IMR-90 (cell line): ENCODE measurements around the gene PMM1. TPM values are rescaled to one million over a fixed set of nuclear protein-coding genes. Genes with fewer than 3 reads are reported as not detected.
A peak's percentile ranks its signal among the peaks of the same experiment; 100 is the strongest.

Source experiments
- ATAC-seq: fragments of 200-7000 bp; cut with Tn5 transposase; 2 replicates; pipeline ENCODE4 v1.9.1; 2020; ENCODE audit warnings: low read depth, mild to moderate bottlenecking, moderate library complexity
- BruUV-seq: library from RNA; stranded (reverse); fragments of 400-500 nt; replicated peaks from 2 replicates; lab custom pipeline; 2021; lab: Mats Ljungman, UMichigan
- CTCF ChIA-PET: fragments of 300-600 bp; formaldehyde crosslinking; extraction: SDS; loops from one replicate; lab custom pipeline; 2021; ENCODE audit warnings: antibody characterized with exemption; lab: Yijun Ruan, JAX
- POLR2A ChIA-PET: fragments of 300-600 bp; sonication (Branson Sonifier 250); formaldehyde crosslinking; loops from one replicate; lab custom pipeline; 2022; ENCODE audit warnings: antibody characterized with exemption; ENCODE audit not compliant: unreplicated experiment; lab: Charles Lee
- DNase-seq: peaks from one replicate; pipeline ENCODE4 v3.0.0; 2013
- H2AFZ ChIP-seq: replicated peaks from 2 replicates; pipeline ENCODE3; 2013; ENCODE audit warnings: low read length, mild to moderate bottlenecking; ENCODE audit not compliant: poor library complexity
- H2AK5ac ChIP-seq: 2 replicates; pipeline ENCODE4 v1.6.1; 2013; ENCODE audit warnings: low read depth, low read length, inconsistent platforms
- H2AK9ac ChIP-seq: replicated peaks from 2 replicates; pipeline ENCODE3; 2013; ENCODE audit warnings: mild to moderate bottlenecking, low read depth, low read length, moderate library complexity; ENCODE audit not compliant: poor library complexity
- H2BK120ac ChIP-seq: 2 replicates; pipeline ENCODE4 v1.6.1; 2013; ENCODE audit warnings: low read depth, low read length, inconsistent platforms
- H2BK15ac ChIP-seq: 3 replicates; pipeline ENCODE4 v1.6.1; 2013; ENCODE audit warnings: low read depth, low read length, inconsistent platforms
- H2BK20ac ChIP-seq: 2 replicates; pipeline ENCODE4 v1.6.1; 2013; ENCODE audit warnings: low read depth, mild to moderate bottlenecking, inconsistent platforms, low read length, moderate library complexity
- H2BK5ac ChIP-seq: 2 replicates; pipeline ENCODE4 v1.6.1; 2013; ENCODE audit warnings: mild to moderate bottlenecking, low read depth, low read length, inconsistent platforms; ENCODE audit not compliant: poor library complexity, severe bottlenecking
- H3K14ac ChIP-seq: replicated peaks from 2 replicates; pipeline ENCODE4 v1.6.1; 2013; ENCODE audit warnings: low read depth, low read length, inconsistent platforms
- H3K18ac ChIP-seq: 2 replicates; pipeline ENCODE4 v1.6.1; 2013; ENCODE audit warnings: low read depth, low read length, control low read depth
- H3K23ac ChIP-seq: 2 replicates; pipeline ENCODE4 v1.6.1; 2013; ENCODE audit warnings: low read depth, low read length, inconsistent platforms
- H3K27ac ChIP-seq: 2 replicates; pipeline ENCODE4 v1.5.1; 2013; ENCODE audit warnings: mild to moderate bottlenecking, control low read depth, low read length; ENCODE audit not compliant: insufficient read depth
- H3K27me3 ChIP-seq: 2 replicates; pipeline ENCODE4 v1.6.1; 2013; ENCODE audit warnings: low read length; ENCODE audit not compliant: control insufficient read depth, insufficient read depth
- H3K36me3 ChIP-seq: 2 replicates; pipeline ENCODE4 v1.6.1; 2013; ENCODE audit warnings: low read length, mixed read lengths; ENCODE audit not compliant: control insufficient read depth, insufficient read depth
- H3K4ac ChIP-seq: 2 replicates; pipeline ENCODE4 v1.6.1; 2013; ENCODE audit warnings: low read depth, low read length, inconsistent platforms
- H3K4me1 ChIP-seq: 2 replicates; pipeline ENCODE4 v1.6.1; 2013; ENCODE audit warnings: low read length, mixed read lengths; ENCODE audit not compliant: control insufficient read depth, insufficient read depth
- H3K4me2 ChIP-seq: 2 replicates; pipeline ENCODE4 v1.6.1; 2013; ENCODE audit warnings: low read depth, mild to moderate bottlenecking, control low read depth, low read length, moderate library complexity
- H3K4me3 ChIP-seq: 2 replicates; pipeline ENCODE4 v1.5.1; 2013; ENCODE audit warnings: low read depth, mild to moderate bottlenecking, control low read depth, low read length, moderate library complexity; ENCODE audit not compliant: insufficient read depth
- H3K56ac ChIP-seq: 2 replicates; pipeline ENCODE4 v1.6.1; 2013; ENCODE audit warnings: low read length, inconsistent platforms; ENCODE audit not compliant: insufficient read depth; ENCODE audit errors: extremely low read depth
- H3K79me1 ChIP-seq, 2 experiments: 2 replicates each; pipeline ENCODE4 v1.6.1; 2013; ENCODE audit warnings: low read length in 2 of 2, inconsistent platforms in 1 of 2, low read depth in 1 of 2
- H3K9ac ChIP-seq: 2 replicates; pipeline ENCODE4 v1.6.1; 2013; ENCODE audit warnings: low read depth, low read length, control low read depth
- H3K9me1 ChIP-seq: 2 replicates; pipeline ENCODE4 v1.6.1; 2013; ENCODE audit warnings: low read length, inconsistent platforms; ENCODE audit not compliant: insufficient read depth
- H3K9me3 ChIP-seq: 2 replicates; pipeline ENCODE4 v1.6.1; 2013; ENCODE audit warnings: low read length; ENCODE audit not compliant: control insufficient read depth, insufficient read depth
- H4K20me1 ChIP-seq: 2 replicates; pipeline ENCODE4 v1.6.1; 2013; ENCODE audit warnings: low read length, inconsistent platforms; ENCODE audit not compliant: insufficient read depth
- H4K5ac ChIP-seq: 2 replicates; pipeline ENCODE4 v1.6.1; 2013; ENCODE audit warnings: mild to moderate bottlenecking, low read depth, low read length, control low read depth
- H4K8ac ChIP-seq, 2 experiments: 2 replicates each; pipeline ENCODE4 v1.6.1; 2013; ENCODE audit warnings: low read depth in 2 of 2, low read length in 2 of 2, control low read depth in 1 of 2, inconsistent platforms in 1 of 2
- H4K91ac ChIP-seq: 2 replicates; pipeline ENCODE4 v1.6.1; 2013; ENCODE audit warnings: low read depth, low read length, inconsistent platforms; ENCODE audit not compliant: insufficient read depth
- BHLHE40 ChIP-seq: fragments of 150-350 bp; IDR thresholded peaks from 2 replicates; pipeline ENCODE4 v1.6.1; 2016; ENCODE audit warnings: mild to moderate bottlenecking, low read depth, low read length
- CEBPB ChIP-seq: IDR thresholded peaks from 2 replicates; pipeline ENCODE4 v1.6.1; 2012; ENCODE audit warnings: low read depth, low read length, improper control_type of control experiment
- CHD1 ChIP-seq: IDR thresholded peaks from 2 replicates; pipeline ENCODE4 v1.6.1; 2012; ENCODE audit warnings: low read depth, low read length, improper control_type of control experiment
- FOS ChIP-seq: fragments of 150-350 bp; IDR thresholded peaks from 2 replicates; pipeline ENCODE4 v1.6.1; 2016; ENCODE audit warnings: low read depth, low read length
- MAFK ChIP-seq: IDR thresholded peaks from 2 replicates; pipeline ENCODE4 v1.6.1; 2012; ENCODE audit warnings: low read depth, low read length, improper control_type of control experiment
- MAZ ChIP-seq: IDR thresholded peaks from 2 replicates; pipeline ENCODE4 v1.6.1; 2012; ENCODE audit warnings: low read depth, mild to moderate bottlenecking, low read length, improper control_type of control experiment, moderate library complexity, borderline replicate concordance
- MXI1 ChIP-seq: IDR thresholded peaks from 2 replicates; pipeline ENCODE4 v1.6.1; 2012; ENCODE audit warnings: low read depth, mild to moderate bottlenecking, low read length, moderate library complexity, borderline replicate concordance
- NFE2L2 ChIP-seq: fragments of 150-350 bp; IDR thresholded peaks from 2 replicates; pipeline ENCODE4 v1.6.1; 2016; ENCODE audit warnings: low read depth, mild to moderate bottlenecking, low read length
- POLR2A ChIP-seq: IDR thresholded peaks from 2 replicates; pipeline ENCODE4 v1.6.1; 2012; ENCODE audit warnings: mild to moderate bottlenecking, low read depth, low read length
- RAD21 ChIP-seq: IDR thresholded peaks from 2 replicates; pipeline ENCODE4 v1.6.1; 2012; ENCODE audit warnings: low read length, improper control_type of control experiment
- RCOR1 ChIP-seq: IDR thresholded peaks from 2 replicates; pipeline ENCODE4 v1.6.1; 2012; ENCODE audit warnings: mild to moderate bottlenecking, low read length, improper control_type of control experiment; ENCODE audit not compliant: insufficient replicate concordance
- RFX5 ChIP-seq: IDR thresholded peaks from 2 replicates; pipeline ENCODE4 v1.8.0; 2012; ENCODE audit warnings: low read depth, mild to moderate bottlenecking, low read length, moderate library complexity
- SMC3 ChIP-seq: fragments of 150-350 bp; IDR thresholded peaks from 2 replicates; pipeline ENCODE4 v1.6.1; 2016; ENCODE audit warnings: low read depth, mild to moderate bottlenecking, antibody characterized with exemption, low read length, moderate library complexity
- WGBS, 2 experiments: methylation state at CpG; one replicate each; pipeline versions ENCODE4 v1.1.5 to v1.1.7; 2013; ENCODE audit warnings: missing lambda C conversion rate in 2 of 2; ENCODE audit not compliant: insufficient read length in 1 of 2; ENCODE audit errors: extremely low coverage in 2 of 2; 5-methylcytosine and 5-hydroxymethylcytosine counted together
- dilution Hi-C: fragments of 300-500 bp; cut with HindIII; formaldehyde crosslinking; loops from one replicate; pipeline ENCODE4 v1.14.3; 2018; ENCODE audit warnings: low sequenced_read_pairs; ENCODE audit not compliant: unreplicated experiment
- in situ Hi-C: fragments of 300-500 bp; cut with MboI; formaldehyde crosslinking; loops from 3 replicates; pipeline ENCODE4 v1.14.3; 2019; ENCODE audit warnings: low sequenced_read_pairs, inconsistent platforms, mixed read lengths
- intact Hi-C: fragments of 100-400 bp; cut with micrococcal nuclease; formaldehyde crosslinking; loops from 2 replicates; pipeline ENCODE4 v1.10.0; 2022
- polyA plus RNA-seq, 3 experiments: library from polyadenylated mRNA; depleted of rRNA; stranded (reverse); fragments of >200 nt; gene quantifications; 2 replicates each; pipeline ENCODE4 v1.2.3, GENCODE V29; 2012; ENCODE audit warnings: low replicate concordance in 1 of 3
- total RNA-seq: library from RNA; depleted of rRNA; stranded (reverse); fragments of >200 nt; gene quantifications from 2 replicates; pipeline ENCODE4 v1.2.3, GENCODE V29; 2012
- TF ChIP-seq, protein P1 (sequence below): fragments of 150-350 bp; IDR thresholded peaks from 2 replicates; pipeline ENCODE4 v1.6.1; 2016; ENCODE audit warnings: low read depth, mild to moderate bottlenecking, low read length, moderate library complexity, borderline replicate concordance
- TF ChIP-seq, protein P2 (sequence below): fragments of 150-350 bp; IDR thresholded peaks from 2 replicates; pipeline ENCODE4 v1.6.1; 2017; ENCODE audit warnings: mild to moderate bottlenecking, antibody characterized with exemption, low read length, low read depth
- TF ChIP-seq, protein P3 (sequence below): conservative IDR thresholded peaks from 2 replicates; pipeline ENCODE4 v1.5.1; 2012; ENCODE audit warnings: mild to moderate bottlenecking, low read depth, low read length, improper control_type of control experiment

The PMM1 gene
- total and polyA plus RNA-seq, 2 of the 4 experiments (the other 2 are of a cell fraction) = 22.8 to 92.8 TPM

DNA sequence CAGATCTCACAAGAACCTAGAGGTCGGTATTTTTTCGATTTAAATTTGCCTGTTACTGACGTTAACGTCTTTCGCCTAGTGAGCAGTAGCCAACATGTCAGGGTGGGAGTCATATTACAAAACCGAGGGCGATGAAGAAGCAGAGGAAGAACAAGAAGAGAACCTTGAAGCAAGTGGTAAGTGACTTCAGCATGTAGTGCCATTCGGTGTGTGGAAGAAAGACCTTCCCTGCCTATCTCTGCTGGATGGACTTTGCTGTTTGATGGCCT lies 32.2 kb upstream of the PMM1 start:
- H3K27ac ChIP-seq = peak overlapping the region; percentile 94
- ATAC-seq (no peak), DNase-seq (no peak)
- 0% methylated on average over 2 of the region's 8 CpGs; no CpG with 5 or more reads in 1 of the 2 experiments for WGBS, 2 experiments
- H2BK15ac ChIP-seq = no peak overlapping the region
- peak overlapping the region; percentile 70 for H3K4ac ChIP-seq
- peaks cover 15 to 58% of the 10 kb centered on the region in 2 experiments for H3K79me1 ChIP-seq
- H4K8ac ChIP-seq = peak overlapping the region; percentile 73 to 98
- H3K4me2 ChIP-seq = peak overlapping the region; percentile 91
- H2AK5ac ChIP-seq = peak overlapping the region; percentile 93
- in situ Hi-C loops (no loop called here), intact Hi-C loops (loop anchor here (2.0 kb wide), 1 partner anchor 77 kb away; the partner anchor contains the start of gene POLR3H), dilution Hi-C loops (no loop called here)
- peak overlapping the region; percentile 76 for H3K4me3 ChIP-seq
- H2BK20ac ChIP-seq = no peak overlapping the region
- no peak overlapping the region; the same call in 1 of the 2 replicates for H3K18ac ChIP-seq
- POLR2A ChIA-PET = no interaction called here
- 0 out of 2 replicates have a peak, but pooled peaks cover 2% of the 10 kb centered on the region for H3K9me1 ChIP-seq
- peak overlapping the region; percentile 13 for H3K23ac ChIP-seq
- peak overlapping the region; percentile 81 for H3K14ac ChIP-seq
- no peak overlapping the region; the same call in 1 of the 2 replicates for H4K5ac ChIP-seq
- TF ChIP-seq NFE2L2 = no peak
- no peak for TF ChIP-seq MAZ
- TF ChIP-seq, protein P1, sequence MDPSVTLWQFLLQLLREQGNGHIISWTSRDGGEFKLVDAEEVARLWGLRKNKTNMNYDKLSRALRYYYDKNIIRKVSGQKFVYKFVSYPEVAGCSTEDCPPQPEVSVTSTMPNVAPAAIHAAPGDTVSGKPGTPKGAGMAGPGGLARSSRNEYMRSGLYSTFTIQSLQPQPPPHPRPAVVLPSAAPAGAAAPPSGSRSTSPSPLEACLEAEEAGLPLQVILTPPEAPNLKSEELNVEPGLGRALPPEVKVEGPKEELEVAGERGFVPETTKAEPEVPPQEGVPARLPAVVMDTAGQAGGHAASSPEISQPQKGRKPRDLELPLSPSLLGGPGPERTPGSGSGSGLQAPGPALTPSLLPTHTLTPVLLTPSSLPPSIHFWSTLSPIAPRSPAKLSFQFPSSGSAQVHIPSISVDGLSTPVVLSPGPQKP = no peak
- no peak for TF ChIP-seq RFX5
- TF ChIP-seq, protein P2, sequence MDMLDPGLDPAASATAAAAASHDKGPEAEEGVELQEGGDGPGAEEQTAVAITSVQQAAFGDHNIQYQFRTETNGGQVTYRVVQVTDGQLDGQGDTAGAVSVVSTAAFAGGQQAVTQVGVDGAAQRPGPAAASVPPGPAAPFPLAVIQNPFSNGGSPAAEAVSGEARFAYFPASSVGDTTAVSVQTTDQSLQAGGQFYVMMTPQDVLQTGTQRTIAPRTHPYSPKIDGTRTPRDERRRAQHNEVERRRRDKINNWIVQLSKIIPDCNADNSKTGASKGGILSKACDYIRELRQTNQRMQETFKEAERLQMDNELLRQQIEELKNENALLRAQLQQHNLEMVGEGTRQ = no peak
- TF ChIP-seq MXI1 = no peak
- TF ChIP-seq RCOR1 = no peak
- TF ChIP-seq BHLHE40 = no peak
- TF ChIP-seq RAD21 = no peak
- TF ChIP-seq CHD1 = no peak
- no peak for TF ChIP-seq FOS
- TF ChIP-seq POLR2A = no peak
- no peak for TF ChIP-seq CEBPB
- no peak for TF ChIP-seq MAFK
- TF ChIP-seq, protein P3, sequence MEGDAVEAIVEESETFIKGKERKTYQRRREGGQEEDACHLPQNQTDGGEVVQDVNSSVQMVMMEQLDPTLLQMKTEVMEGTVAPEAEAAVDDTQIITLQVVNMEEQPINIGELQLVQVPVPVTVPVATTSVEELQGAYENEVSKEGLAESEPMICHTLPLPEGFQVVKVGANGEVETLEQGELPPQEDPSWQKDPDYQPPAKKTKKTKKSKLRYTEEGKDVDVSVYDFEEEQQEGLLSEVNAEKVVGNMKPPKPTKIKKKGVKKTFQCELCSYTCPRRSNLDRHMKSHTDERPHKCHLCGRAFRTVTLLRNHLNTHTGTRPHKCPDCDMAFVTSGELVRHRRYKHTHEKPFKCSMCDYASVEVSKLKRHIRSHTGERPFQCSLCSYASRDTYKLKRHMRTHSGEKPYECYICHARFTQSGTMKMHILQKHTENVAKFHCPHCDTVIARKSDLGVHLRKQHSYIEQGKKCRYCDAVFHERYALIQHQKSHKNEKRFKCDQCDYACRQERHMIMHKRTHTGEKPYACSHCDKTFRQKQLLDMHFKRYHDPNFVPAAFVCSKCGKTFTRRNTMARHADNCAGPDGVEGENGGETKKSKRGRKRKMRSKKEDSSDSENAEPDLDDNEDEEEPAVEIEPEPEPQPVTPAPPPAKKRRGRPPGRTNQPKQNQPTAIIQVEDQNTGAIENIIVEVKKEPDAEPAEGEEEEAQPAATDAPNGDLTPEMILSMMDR = no peak
- no peak for TF ChIP-seq SMC3
- BruUV-seq = no TSS peak
- H2AFZ ChIP-seq = peak overlapping the region; percentile 98
- H3K36me3 ChIP-seq = peaks cover 17% of the 10 kb centered on the region
- peak overlapping the region; percentile 93 for H3K9ac ChIP-seq
- CTCF ChIA-PET = no interaction called here
- no peaks in the 10 kb centered on the region for H3K9me3 ChIP-seq
- H4K20me1 ChIP-seq = peaks cover 14% of the 10 kb centered on the region
- peak overlapping the region; percentile 61 for H3K56ac ChIP-seq
- H2BK120ac ChIP-seq = 0 out of 2 replicates have a peak overlapping the region, but pooled peaks have one; percentile 23
- peak overlapping the region; percentile 99 for H2AK9ac ChIP-seq
- H3K27me3 ChIP-seq = no peaks in the 10 kb centered on the region
- H4K91ac ChIP-seq = peak overlapping the region; percentile 61; the same call in 1 of the 2 replicates
- peak overlapping the region; percentile 25 for H2BK5ac ChIP-seq
- peaks cover 2% of the 10 kb centered on the region; the same call in 1 of the 2 replicates for H3K4me1 ChIP-seq
